GM15510 (cell line): ENCODE results near the gene NSMCE1.

Experiments used
- POLR2A ChIP-seq: IDR thresholded peaks from 3 replicates; pipeline ENCODE4 v1.6.1; 2011; ENCODE audit warnings: borderline replicate concordance; ENCODE audit not compliant: insufficient read length; ENCODE audit errors: extremely low read depth

The NSMCE1 gene

DNA sequence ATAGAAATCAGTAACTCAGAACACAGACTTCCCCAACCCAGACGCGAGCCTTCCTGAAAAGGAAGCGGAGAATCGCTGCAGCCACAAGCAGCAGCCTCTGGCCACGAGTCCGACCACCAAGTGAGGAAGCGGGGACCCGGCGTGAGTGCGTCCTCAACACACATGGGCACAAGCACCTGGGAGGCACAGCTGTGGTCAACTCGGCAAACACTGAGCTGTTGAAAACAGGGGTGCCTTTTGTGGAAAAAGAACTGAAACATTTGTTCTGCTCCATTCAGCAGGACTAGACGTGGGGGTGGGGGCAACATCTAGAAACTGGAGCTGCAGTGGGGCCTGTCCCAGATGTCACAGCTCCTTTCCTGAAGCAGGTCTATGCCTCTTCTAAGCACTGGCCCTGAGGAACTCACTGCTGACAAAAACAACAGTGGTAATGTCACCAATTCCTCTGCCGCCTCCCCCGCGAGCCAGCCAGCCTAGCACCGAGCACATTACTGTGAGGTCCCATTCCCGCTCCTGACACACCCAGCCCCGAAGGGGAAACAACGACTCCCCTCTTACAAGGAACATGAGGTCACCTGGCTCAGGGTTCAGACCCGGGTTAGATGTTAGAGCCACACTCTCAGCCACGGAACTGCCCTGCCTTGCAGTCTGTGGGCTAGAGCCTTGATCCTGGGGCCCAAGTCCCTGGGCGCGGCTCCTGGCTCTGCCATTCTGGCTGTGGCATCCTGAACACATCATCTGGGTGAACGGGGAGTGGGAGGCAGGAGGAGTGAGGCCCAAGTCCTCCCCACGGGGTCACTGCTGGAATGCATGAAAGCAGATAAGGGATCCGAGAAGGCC, 36.3 kb downstream of the NSMCE1 start:
- TF ChIP-seq POLR2A, result no peak

DNA sequence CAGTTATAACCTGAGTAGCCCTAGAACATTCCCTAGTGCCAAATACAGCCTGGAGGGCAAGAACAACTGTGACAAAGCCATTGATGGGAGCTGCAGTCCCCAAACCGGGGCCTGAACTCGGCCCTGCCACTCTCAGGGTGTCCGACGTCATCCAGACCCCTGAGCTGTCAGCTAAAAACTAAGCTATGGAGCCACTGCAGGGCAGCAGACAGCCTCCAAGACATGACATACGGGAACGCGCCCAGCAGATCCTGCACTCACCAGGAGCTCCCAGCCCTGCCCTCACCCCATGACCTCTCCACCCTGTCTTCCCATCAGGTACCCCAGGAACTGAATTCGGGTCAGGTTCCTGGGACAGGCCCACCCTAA, 36.9 kb downstream of the NSMCE1 start:
- no peak for TF ChIP-seq POLR2A

DNA sequence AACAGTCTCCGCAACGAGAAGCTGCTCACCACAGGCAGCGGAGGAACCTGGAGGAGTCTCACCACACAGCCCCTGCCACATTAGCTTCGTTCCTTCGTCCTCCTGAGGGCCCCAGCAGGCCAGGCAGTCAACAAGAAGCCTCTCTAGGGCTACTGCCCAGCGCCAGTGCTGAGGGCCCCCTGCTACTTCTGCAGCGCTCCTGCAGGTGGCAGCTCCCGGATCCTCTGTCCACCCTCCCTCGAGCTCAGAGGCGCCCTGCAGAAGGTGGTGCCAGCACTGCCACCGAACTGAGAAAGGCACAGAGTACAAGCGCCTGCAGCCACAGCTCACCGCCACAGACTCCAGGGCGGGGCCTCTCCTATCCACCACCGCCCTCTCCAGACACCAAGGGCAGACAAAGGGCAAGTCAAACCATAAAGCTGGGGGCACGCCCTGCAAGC, 38.0 kb downstream of the NSMCE1 start:
- no peak for TF ChIP-seq POLR2A

DNA sequence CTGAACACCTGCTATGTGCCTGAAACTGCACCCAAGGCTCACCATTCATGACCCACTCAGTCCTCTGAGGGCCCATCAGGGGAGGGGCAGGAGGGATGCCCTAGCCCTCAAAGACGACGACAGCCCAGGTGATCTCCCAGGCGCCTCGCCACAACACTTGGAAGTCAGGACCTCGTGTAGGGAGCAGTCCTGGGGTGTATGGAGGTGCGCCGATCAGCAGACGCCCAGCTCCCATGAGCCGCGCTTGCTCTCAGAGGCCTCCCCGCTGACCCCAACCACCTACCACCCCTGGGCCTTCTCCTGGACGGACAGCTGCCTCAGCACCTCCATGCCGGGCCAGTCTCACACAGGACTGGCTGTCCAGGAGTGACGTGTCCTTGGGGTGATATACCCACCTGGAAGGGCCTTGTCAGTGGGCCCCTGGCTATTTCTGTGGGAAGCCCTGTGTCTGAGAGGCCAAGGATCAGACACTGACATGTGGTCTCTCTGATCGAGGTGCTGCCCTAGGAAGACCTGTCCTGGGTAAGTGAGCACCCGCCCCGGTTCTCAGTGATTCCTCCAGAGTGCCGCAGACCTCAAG, 38.6 kb downstream of the NSMCE1 start:
- no peak for TF ChIP-seq POLR2A

- TF ChIP-seq POLR2A, result no peak
Observed at GRCh38 chr16:27228621-27229501, 39.7 kb downstream of the NSMCE1 start.

DNA sequence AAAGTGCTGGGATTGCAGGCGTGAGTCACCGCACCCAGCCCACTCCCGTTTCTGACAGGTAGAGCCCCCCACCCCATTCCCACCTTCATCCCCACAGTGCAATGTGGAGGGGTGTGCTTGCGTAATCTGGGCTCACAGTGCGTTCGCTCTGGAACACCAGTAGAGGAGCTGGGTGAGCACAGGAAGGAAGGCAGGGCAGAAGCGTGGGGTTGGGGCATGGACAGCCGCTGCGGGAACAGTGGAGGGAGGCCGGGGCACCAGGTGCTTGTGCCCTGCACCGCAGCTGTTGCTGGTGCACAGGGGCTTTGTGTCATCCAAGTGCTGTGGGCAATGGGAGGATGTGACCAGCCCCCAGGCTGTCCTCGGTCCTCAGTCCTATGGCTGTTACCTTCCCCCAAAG, 40.5 kb downstream of the NSMCE1 start:
- TF ChIP-seq POLR2A, result no peak

DNA sequence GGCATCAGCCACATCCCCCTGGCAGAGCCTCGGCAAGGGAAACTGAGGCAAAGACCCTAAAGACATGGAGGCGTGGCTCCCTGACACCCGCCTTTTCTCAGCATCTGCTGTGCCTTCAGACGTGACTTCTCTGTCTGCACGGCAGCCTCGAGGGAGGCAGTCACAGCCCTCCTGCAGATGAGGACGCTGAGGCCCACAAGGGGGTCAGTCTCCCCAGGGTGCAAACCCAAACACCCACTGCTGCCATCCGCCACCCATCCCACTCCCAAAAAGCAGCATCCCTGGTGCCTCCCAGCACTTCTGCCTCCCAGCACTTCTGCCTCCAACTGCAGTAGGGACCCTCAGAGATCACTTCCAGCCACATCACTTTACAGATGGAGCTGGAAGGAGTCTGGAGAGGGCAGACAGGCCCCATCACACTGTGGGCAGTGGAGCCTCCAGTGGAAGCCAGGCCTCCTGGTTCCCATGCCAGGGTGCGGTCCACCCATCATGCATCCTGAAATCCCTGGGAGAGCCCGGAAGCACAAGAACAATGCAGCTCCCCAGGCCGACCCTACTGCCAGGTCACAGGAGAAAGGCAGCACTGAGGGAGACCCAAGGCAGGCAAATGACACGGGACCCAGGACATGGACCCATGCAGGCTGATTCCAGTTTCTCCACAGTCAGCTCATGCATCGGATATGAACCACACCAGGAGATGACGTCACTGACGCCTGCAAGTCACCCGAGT, 41.4 kb downstream of the NSMCE1 start:
- no peak for TF ChIP-seq POLR2A

- no peak for TF ChIP-seq POLR2A
Observed at GRCh38 chr16:27226476-27226875, 42.1 kb downstream of the NSMCE1 start.

DNA sequence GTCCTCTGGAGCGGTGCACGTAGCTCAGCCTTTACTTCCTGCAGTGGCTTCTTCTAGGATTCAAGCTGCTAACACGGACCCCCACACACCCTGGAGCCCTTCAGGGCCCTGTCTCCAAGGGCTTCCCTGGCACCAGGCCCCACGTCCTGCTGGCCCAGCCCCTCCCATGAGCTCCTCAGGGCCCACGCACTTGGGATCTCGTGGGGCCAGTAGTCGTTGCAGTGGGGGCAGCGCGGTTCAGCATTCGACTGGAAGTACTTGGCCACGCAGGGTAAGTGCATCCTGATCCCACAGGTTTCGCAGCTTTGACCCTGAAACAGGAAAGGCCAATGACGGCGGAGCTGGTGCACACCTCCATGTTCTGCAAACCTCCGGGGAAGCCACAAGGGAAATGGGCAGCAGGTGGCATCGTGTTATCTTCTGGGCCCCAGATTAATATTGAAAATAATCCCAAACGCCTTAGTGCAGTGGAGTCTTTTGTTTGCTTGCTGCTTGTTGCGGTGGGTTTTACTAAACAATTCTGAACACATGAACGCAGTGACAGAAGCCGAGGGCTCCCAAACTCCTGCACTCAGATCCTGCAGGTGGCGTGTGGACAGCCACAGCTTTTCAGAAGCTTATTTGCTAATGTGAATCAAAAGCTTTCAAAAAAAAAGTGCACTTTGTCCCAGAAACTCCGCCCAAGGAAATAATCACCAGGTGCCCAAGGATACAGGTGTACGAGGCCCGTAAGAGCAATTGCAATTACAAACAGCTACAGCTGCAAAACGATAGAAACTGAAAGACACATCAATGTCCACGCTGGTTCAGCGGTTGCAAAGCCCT, 42.8 kb downstream of the NSMCE1 start:
- TF ChIP-seq POLR2A, result no peak

DNA sequence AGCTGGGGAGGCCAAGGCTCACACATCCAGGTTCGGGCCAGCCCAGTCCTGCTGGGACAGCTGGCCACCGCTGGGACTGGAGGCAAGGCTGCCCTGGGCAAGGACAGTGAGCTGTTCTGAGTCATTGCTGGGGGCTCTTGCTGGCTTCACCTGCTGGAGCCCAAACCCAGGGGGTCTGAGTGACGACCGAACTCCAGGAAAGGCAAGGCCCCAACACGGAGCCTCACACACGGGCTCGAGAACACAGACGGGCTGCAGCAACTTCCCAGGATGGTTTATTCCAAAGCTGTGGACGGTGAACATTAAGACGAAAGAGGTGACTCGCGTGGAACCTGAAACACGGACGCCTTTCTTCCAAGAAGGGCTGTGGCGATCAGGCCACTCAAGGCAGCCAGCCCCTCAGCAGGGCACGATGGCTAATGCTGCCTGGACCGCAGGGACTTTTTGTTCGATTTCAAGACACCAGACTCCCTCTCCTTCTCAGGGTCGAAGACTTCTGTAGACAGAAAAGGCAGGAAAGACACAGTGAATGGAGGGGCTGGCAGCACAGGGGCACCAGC, 43.8 kb downstream of the NSMCE1 start:
- TF ChIP-seq POLR2A, result no peak

DNA sequence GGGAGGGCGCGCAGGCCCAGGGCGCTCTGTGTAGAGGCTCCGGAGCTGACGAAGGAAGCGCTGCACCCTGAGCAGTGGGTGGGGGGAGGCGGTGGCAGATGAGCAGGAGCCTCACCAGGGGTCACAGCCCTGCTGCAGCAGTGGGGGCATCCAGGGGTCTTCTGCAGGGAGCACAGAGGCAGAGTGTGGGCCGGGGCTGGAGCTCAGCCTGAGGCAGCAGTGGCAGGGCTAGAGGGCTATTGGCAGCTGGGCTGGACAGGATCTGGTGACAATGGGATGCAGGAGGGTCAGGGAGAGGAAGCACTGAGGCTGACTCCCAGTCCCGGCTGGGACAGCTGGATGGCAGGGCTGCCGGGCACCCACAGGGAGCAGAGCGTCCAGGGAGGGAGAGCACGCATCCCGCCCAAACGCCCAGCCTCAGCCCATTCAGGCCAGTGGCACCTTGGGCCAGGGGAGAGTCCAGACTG, 44.3 kb downstream of the NSMCE1 start:
- no peak for TF ChIP-seq POLR2A

DNA sequence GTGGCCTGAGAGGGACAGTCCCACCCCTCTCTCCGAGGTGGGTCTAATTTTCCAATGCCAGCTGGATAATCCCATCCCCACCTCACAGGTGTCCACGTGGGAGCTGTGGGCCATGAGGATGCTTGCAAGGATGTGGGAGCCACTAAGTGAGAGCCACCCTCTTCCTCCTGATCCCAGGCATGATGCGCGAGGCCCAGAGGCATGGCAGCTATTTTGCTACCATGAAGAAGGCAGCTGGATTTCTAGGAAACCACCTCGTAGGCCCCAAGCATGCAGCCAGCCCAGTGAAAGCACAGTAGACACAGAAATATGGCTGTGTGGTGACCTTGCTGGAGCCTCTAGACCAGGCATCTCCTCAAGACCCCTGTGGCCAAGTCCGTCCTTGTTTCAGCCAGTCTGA, 44.9 kb downstream of the NSMCE1 start:
- no peak for TF ChIP-seq POLR2A

DNA sequence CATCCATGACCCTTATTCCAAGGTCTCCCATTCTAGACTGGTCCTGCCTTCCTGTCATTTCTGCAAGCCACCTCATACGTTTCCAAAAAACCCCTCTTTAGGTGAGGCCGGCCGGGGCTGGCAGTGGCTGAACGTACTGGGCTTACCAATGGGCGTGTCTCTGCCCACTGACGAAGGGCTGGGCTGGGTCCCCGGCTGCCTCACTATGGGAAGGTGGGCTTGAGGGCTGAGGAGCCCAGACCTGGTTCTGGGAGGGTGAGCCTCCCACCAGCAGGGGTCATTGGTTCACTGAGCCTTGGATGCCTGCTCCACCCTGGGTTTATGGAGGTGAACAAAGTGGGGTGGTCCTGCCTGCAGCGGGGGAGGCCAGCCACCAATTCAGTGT, 45.4 kb downstream of the NSMCE1 start:
- no peak for TF ChIP-seq POLR2A

DNA sequence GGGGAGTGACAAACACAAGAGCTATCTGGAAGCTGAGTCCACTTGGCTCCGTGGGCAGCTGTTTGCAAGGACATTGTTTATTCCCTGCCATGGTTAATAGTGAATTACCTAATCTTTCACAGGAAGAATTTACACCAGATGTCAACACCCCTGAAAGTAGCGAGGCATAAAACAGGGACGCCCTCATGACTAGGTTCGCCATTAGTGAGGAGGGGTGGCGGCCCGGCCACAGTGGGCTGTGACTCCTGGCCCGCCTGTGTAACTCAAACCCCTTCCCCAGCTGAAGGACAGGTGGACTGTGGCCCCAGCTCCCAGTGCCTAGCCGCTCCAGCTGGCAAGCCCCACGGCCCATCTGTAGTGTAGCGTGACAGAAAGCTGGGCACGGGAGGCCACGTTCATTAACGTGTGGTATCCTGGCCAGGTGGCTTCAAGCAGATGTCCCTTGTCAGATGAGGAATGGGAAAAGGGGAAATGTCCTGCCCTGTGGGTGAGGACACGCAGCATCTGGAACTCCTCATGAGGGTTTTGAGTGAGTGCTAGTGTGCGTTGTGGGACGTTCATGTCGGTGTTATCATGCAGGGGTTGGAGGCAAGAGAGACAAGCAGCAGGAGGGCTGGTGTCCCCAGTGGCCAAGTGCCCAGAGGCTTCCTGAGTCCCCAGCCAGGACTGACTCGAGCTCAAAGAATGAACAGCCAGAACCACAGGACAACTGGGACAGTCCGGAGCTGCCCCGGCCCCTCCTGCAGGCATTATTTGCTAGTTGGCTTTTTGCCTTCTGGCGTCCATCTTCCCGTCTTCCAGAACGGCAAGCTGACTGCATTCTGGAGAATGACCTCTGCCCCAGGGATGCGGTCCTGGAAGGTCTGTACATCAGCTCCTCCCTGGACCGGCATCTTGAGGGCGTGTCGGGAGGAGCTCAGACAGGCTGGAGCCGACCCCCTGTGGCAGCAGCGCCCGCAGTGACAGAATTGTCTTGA, 46.0 kb downstream of the NSMCE1 start:
- TF ChIP-seq POLR2A, result no peak
